H9 (cell line): ENCODE data around the gene A2ML1. TPM values are rescaled to one million over a fixed set of nuclear protein-coding genes. Genes with fewer than 3 reads are reported as not detected.

Experiments used
- DNase-seq: peaks from one replicate; pipeline ENCODE4 v3.0.0-alpha.2; 2017
- H2AFZ ChIP-seq: one replicate; pipeline ENCODE4 v1.6.1; 2013; ENCODE audit warnings: mild to moderate bottlenecking, low read length, control low read depth, moderate library complexity
- H2AK5ac ChIP-seq: 2 replicates; pipeline ENCODE4 v1.6.1; 2013; ENCODE audit warnings: low read length, control low read depth, mixed read lengths; ENCODE audit not compliant: insufficient read length
- H2BK120ac ChIP-seq: one replicate; pipeline ENCODE4 v1.6.1; 2013; ENCODE audit warnings: low read depth, mild to moderate bottlenecking, low read length, control low read depth, inconsistent platforms; ENCODE audit not compliant: poor library complexity, severe bottlenecking
- H2BK12ac ChIP-seq: 2 replicates; pipeline ENCODE4 v1.6.1; 2013; ENCODE audit warnings: low read length, control low read depth, mixed read lengths, low read depth; ENCODE audit not compliant: insufficient read length
- H2BK15ac ChIP-seq: 2 replicates; pipeline ENCODE4 v1.6.1; 2013; ENCODE audit warnings: low read depth, low read length, control low read depth
- H2BK20ac ChIP-seq: one replicate; pipeline ENCODE4 v1.6.1; 2013; ENCODE audit warnings: low read depth, mild to moderate bottlenecking, low read length, control low read depth, inconsistent platforms; ENCODE audit not compliant: poor library complexity, severe bottlenecking
- H2BK5ac ChIP-seq: 2 replicates; pipeline ENCODE4 v1.6.1; 2013; ENCODE audit warnings: low read length, control low read depth, mixed read lengths; ENCODE audit not compliant: insufficient read length
- H3K14ac ChIP-seq: 2 replicates; pipeline ENCODE4 v1.6.1; 2013; ENCODE audit warnings: low read length, control low read depth; ENCODE audit not compliant: insufficient read depth
- H3K18ac ChIP-seq: 2 replicates; pipeline ENCODE4 v1.6.1; 2013; ENCODE audit warnings: low read depth, mild to moderate bottlenecking, mixed read lengths, low read length, control low read depth; ENCODE audit not compliant: insufficient read length
- H3K23ac ChIP-seq: 2 replicates; pipeline ENCODE4 v1.6.1; 2013; ENCODE audit warnings: low read length, control low read depth, mixed read lengths, low read depth; ENCODE audit not compliant: insufficient read length
- H3K23me2 ChIP-seq: 2 replicates; pipeline ENCODE4 v1.6.1; 2013; ENCODE audit warnings: low read depth, mild to moderate bottlenecking, mixed read lengths, low read length, control low read depth; ENCODE audit not compliant: insufficient read length, poor library complexity, severe bottlenecking
- H3K27ac ChIP-seq: 2 replicates; pipeline ENCODE4 v1.5.1; 2013; ENCODE audit warnings: low read length, control low read depth, mixed read lengths, low read depth; ENCODE audit not compliant: insufficient read length
- H3K27me3 ChIP-seq: 2 replicates; pipeline ENCODE4 v1.6.1; 2013; ENCODE audit warnings: low read length, control low read depth, inconsistent platforms; ENCODE audit not compliant: insufficient read depth
- H3K4ac ChIP-seq: 2 replicates; pipeline ENCODE4 v1.6.1; 2013; ENCODE audit warnings: low read depth, mild to moderate bottlenecking, control low read depth, inconsistent platforms, low read length, moderate library complexity
- H3K4me1 ChIP-seq: 2 replicates; pipeline ENCODE4 v1.6.1; 2013; ENCODE audit warnings: low read length, control low read depth, inconsistent platforms; ENCODE audit not compliant: insufficient read depth
- H3K4me2 ChIP-seq: 2 replicates; pipeline ENCODE4 v1.6.1; 2013; ENCODE audit warnings: low read length, control low read depth, mixed read lengths; ENCODE audit not compliant: insufficient read length, insufficient read depth
- H3K56ac ChIP-seq: 2 replicates; pipeline ENCODE4 v1.6.1; 2013; ENCODE audit warnings: low read depth, mild to moderate bottlenecking, mixed read lengths, low read length, control low read depth; ENCODE audit not compliant: insufficient read length
- H3K79me1 ChIP-seq: 2 replicates; pipeline ENCODE4 v1.6.1; 2013; ENCODE audit warnings: low read depth, mild to moderate bottlenecking, moderate library complexity, low read length, control low read depth, inconsistent platforms; ENCODE audit not compliant: insufficient read depth, poor library complexity, severe bottlenecking
- H3K79me2 ChIP-seq: 2 replicates; pipeline ENCODE4 v1.6.1; 2013; ENCODE audit warnings: low read length, control low read depth, inconsistent platforms; ENCODE audit not compliant: insufficient read depth
- H3K9ac ChIP-seq: 2 replicates; pipeline ENCODE4 v1.6.1; 2013; ENCODE audit warnings: low read length, control low read depth, mixed read lengths; ENCODE audit not compliant: insufficient read length; ENCODE audit errors: extremely low read depth
- H3K9me3 ChIP-seq: one replicate; pipeline ENCODE4 v1.6.1; 2013; ENCODE audit warnings: low read depth, low read length, inconsistent platforms; ENCODE audit not compliant: control insufficient read depth
- H3T11ph ChIP-seq: one replicate; pipeline ENCODE4 v1.6.1; 2013; ENCODE audit warnings: mild to moderate bottlenecking, low read length, control low read depth, inconsistent platforms
- H4K20me1 ChIP-seq: one replicate; pipeline ENCODE4 v1.6.1; 2013; ENCODE audit not compliant: control insufficient read depth, insufficient read length, insufficient read depth
- H4K5ac ChIP-seq: 2 replicates; pipeline ENCODE4 v1.6.1; 2013; ENCODE audit warnings: low read depth, mild to moderate bottlenecking, mixed read lengths, low read length, control low read depth; ENCODE audit not compliant: insufficient read length
- H4K8ac ChIP-seq: replicated peaks from 2 replicates; pipeline ENCODE4 v1.6.1; 2013; ENCODE audit warnings: low read length, control low read depth, mixed read lengths, low read depth; ENCODE audit not compliant: insufficient read length
- H4K91ac ChIP-seq: 2 replicates; pipeline ENCODE4 v1.6.1; 2013; ENCODE audit warnings: low read depth, mild to moderate bottlenecking, moderate library complexity, mixed read lengths, low read length, control low read depth; ENCODE audit not compliant: insufficient read length
- H3K27ac Mint-ChIP-seq, 3 experiments: 2 replicates in 2 of 3; 3 replicates in 1 of 3; pipeline ENCODE4 v1.8.0; 2020 to 2021; ENCODE audit warnings: mixed read lengths in 3 of 3, mild to moderate bottlenecking in 1 of 3, moderate library complexity in 1 of 3
- H3K27me3 Mint-ChIP-seq: 2 replicates; pipeline ENCODE4 v1.8.0; 2021; ENCODE audit warnings: low read depth, mild to moderate bottlenecking, moderate library complexity, mixed read lengths
- H3K36me3 Mint-ChIP-seq, 3 experiments: 2 replicates in 2 of 3; 3 replicates in 1 of 3; pipeline ENCODE4 v1.8.0; 2020 to 2021; ENCODE audit warnings: low read depth in 3 of 3, mixed read lengths in 3 of 3; ENCODE audit not compliant: insufficient read depth in 1 of 3
- H3K4me1 Mint-ChIP-seq, 2 experiments: 2 replicates each; pipeline ENCODE4 v1.8.0; 2020; ENCODE audit warnings: mixed read lengths in 2 of 2
- H3K4me3 Mint-ChIP-seq, 2 experiments: 2 replicates in 1 of 2; 3 replicates in 1 of 2; pipeline ENCODE4 v1.8.0; 2020 to 2021; ENCODE audit warnings: mild to moderate bottlenecking in 2 of 2, mixed read lengths in 2 of 2, moderate library complexity in 1 of 2
- H3K9me3 Mint-ChIP-seq, 2 experiments: 2 replicates in 1 of 2; 3 replicates in 1 of 2; pipeline ENCODE4 v1.8.0; 2020; ENCODE audit warnings: mild to moderate bottlenecking in 2 of 2, mixed read lengths in 2 of 2, moderate library complexity in 1 of 2
- CTCF ChIP-seq: fragments of 200-600 bp; sonication (generic); conservative IDR thresholded peaks from 3 replicates; pipeline ENCODE4 v1.8.0; 2021; ENCODE audit warnings: antibody characterized with exemption, mild to moderate bottlenecking
- WGBS: extraction: QIAGEN DNeasy Blood & Tissue Kit; methylation state at CpG from one replicate; pipeline ENCODE4 v1.1.7; 2013; ENCODE audit warnings: missing lambda C conversion rate, low lambda C conversion rate, mixed read lengths; ENCODE audit not compliant: insufficient read length; ENCODE audit errors: extremely low coverage; 5-methylcytosine and 5-hydroxymethylcytosine counted together
- total RNA-seq: library from RNA; stranded (reverse); gene quantifications from 2 replicates; pipeline ENCODE4 v1.2.1, GENCODE V29; 2021

A2ML1 gene
- total RNA-seq, 1 experiment from 2014 or later = 2.8 TPM

DNA sequence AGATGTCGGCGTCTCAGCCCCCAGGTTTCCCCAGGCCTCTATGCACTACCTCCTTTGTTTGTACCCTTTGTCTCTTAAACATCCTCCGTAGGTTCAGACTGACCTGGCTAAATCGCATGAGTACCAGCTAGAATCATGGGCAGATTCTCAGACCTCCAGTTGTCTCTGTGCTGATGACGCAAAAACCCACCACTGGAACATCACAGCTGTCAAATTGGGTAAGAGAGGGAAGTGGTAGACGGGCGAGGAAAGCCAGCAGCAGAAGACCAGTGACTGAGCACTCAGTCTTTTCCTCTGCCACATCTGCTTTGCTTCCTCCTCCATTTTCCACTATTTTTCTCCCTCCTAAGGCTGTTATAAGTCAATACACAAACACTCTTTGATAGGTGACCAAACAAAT, 29.7 kb downstream of the A2ML1 start:
- TF ChIP-seq CTCF = no peak
- H2AK5ac ChIP-seq = no peak overlapping the region
- H2BK20ac ChIP-seq = no peak overlapping the region
- Mint-ChIP-seq H3K4me3 (no peak overlapping the region), H3K9me3 (no peaks in the 10 kb centered on the region), H3K36me3 (peaks cover 11 to 20% (median 14%) of the 10 kb centered on the region in 3 experiments; a peak in 4 of 7 replicates), H3K4me1 (peaks cover 12 to 14% of the 10 kb centered on the region in 2 experiments), H3K27ac (no peak overlapping the region; a peak in 1 of 7 replicates), H3K27me3 (no peaks in the 10 kb centered on the region)
- H3K18ac ChIP-seq = no peak overlapping the region
- H3K27me3 ChIP-seq = no peaks in the 10 kb centered on the region
- no peak for DNase-seq
- no peaks in the 10 kb centered on the region for H3K79me2 ChIP-seq
- no peak overlapping the region for H2BK5ac ChIP-seq
- H3K4me2 ChIP-seq = no peak overlapping the region
- no peak overlapping the region for H3K23ac ChIP-seq
- no peak overlapping the region for H3K4ac ChIP-seq
- H3K9me3 ChIP-seq = no peaks in the 10 kb centered on the region
- no peaks in the 10 kb centered on the region for H3K79me1 ChIP-seq
- H3K56ac ChIP-seq = no peak overlapping the region
- H4K91ac ChIP-seq = no peak overlapping the region
- H4K8ac ChIP-seq = no peak overlapping the region
- H2BK15ac ChIP-seq = no peak overlapping the region
- H4K5ac ChIP-seq = no peak overlapping the region
- no peaks in the 10 kb centered on the region for H3K23me2 ChIP-seq
- H2AFZ ChIP-seq = no peak overlapping the region
- WGBS = no CpG with 5 or more reads among the region's 7 CpGs
- H3K9ac ChIP-seq = no peak overlapping the region
- no peak overlapping the region for H3K14ac ChIP-seq
- H3K27ac ChIP-seq = no peak overlapping the region
- no peaks in the 10 kb centered on the region for H4K20me1 ChIP-seq
- H3T11ph ChIP-seq = no peak overlapping the region
- no peak overlapping the region for H2BK12ac ChIP-seq
- H2BK120ac ChIP-seq = no peak overlapping the region
- no peaks in the 10 kb centered on the region for H3K4me1 ChIP-seq
